WTC11 (cell line): ENCODE measurements around the gene GPS2. TPM values are rescaled to one million over a fixed set of nuclear protein-coding genes. Genes with fewer than 3 reads are reported as not detected.

Source experiments
- ATAC-seq: fragments of 200-7000 bp; cut with Tn5 transposase; 2 replicates; pipeline ENCODE4 v1.10.0; 2021; ENCODE audit warnings: mild to moderate bottlenecking, moderate library complexity
- CTCF ChIA-PET: fragments of 300-600 bp; sonication (Branson Sonifier 250); formaldehyde crosslinking; loops from one replicate; lab custom pipeline; 2021; ENCODE audit warnings: antibody characterized with exemption; lab: Charles Lee
- POLR2A ChIA-PET: fragments of 350-600 bp; sonication (Branson Sonifier 250); formaldehyde crosslinking; loops from one replicate; lab custom pipeline; 2021; ENCODE audit warnings: antibody characterized with exemption; lab: Charles Lee
- DNase-seq: peaks from one replicate; pipeline ENCODE4 v3.0.0; 2021; ENCODE audit warnings: low spot score
- H3K27ac Mint-ChIP-seq: 2 replicates; pipeline ENCODE4 v1.8.0; 2021; ENCODE audit warnings: mixed read lengths
- H3K27me3 Mint-ChIP-seq: 2 replicates; pipeline ENCODE4 v1.8.0; 2021; ENCODE audit warnings: low read depth, mild to moderate bottlenecking, moderate library complexity, mixed read lengths
- H3K36me3 Mint-ChIP-seq: 2 replicates; pipeline ENCODE4 v1.8.0; 2021; ENCODE audit warnings: mixed read lengths
- H3K4me1 Mint-ChIP-seq: 2 replicates; pipeline ENCODE4 v1.8.0; 2022; ENCODE audit warnings: mixed read lengths
- H3K4me3 Mint-ChIP-seq: 2 replicates; pipeline ENCODE4 v1.8.0; 2021; ENCODE audit warnings: mild to moderate bottlenecking, moderate library complexity, mixed read lengths
- H3K9me3 Mint-ChIP-seq: 2 replicates; pipeline ENCODE4 v1.8.0; 2021; ENCODE audit warnings: mixed read lengths
- ARID4B ChIP-seq: sonication (generic); formaldehyde crosslinking; IDR thresholded peaks from 2 replicates; pipeline ENCODE4 v1.8.0; 2023; ENCODE audit warnings: missing genetic modification reagents, mild to moderate bottlenecking, borderline replicate concordance
- CREM ChIP-seq: sonication (generic); formaldehyde crosslinking; IDR thresholded peaks from 2 replicates; pipeline ENCODE4 v1.8.1; 2022; ENCODE audit warnings: mild to moderate bottlenecking, missing genetic modification reagents, moderate library complexity
- E2F5 ChIP-seq: sonication (generic); formaldehyde crosslinking; IDR thresholded peaks from 2 replicates; pipeline ENCODE4 v1.8.1; 2022; ENCODE audit warnings: mild to moderate bottlenecking, moderate library complexity, missing genetic modification reagents
- JUN ChIP-seq: sonication (generic); formaldehyde crosslinking; IDR thresholded peaks from 2 replicates; pipeline ENCODE4 v1.8.0; 2023; ENCODE audit warnings: mild to moderate bottlenecking, missing genetic modification reagents
- MYBL2 ChIP-seq: sonication (generic); formaldehyde crosslinking; IDR thresholded peaks from 2 replicates; pipeline ENCODE4 v1.8.1; 2023; ENCODE audit warnings: mild to moderate bottlenecking, moderate library complexity, missing genetic modification reagents
- PRDM15 ChIP-seq: sonication (generic); formaldehyde crosslinking; IDR thresholded peaks from 2 replicates; pipeline ENCODE4 v1.8.0; 2022; ENCODE audit warnings: missing genetic modification reagents
- PRRX2 ChIP-seq: fragments of 250-450 bp; sonication (Bioruptor Pico); IDR thresholded peaks from 2 replicates; pipeline ENCODE4 v1.8.0; 2021; ENCODE audit warnings: mild to moderate bottlenecking
- RELA ChIP-seq: sonication (generic); formaldehyde crosslinking; IDR thresholded peaks from 2 replicates; pipeline ENCODE4 v1.8.1; 2022; ENCODE audit warnings: missing genetic modification reagents, mild to moderate bottlenecking, borderline replicate concordance
- SP1 ChIP-seq: sonication (generic); formaldehyde crosslinking; conservative IDR thresholded peaks from 2 replicates; pipeline ENCODE4 v1.8.1; 2022; ENCODE audit warnings: missing genetic modification reagents
- STAT6 ChIP-seq: sonication (generic); formaldehyde crosslinking; conservative IDR thresholded peaks from 2 replicates; pipeline ENCODE4 v1.8.1; 2023; ENCODE audit warnings: mild to moderate bottlenecking, low read depth, missing genetic modification reagents, moderate library complexity
- TEAD1 ChIP-seq: sonication (generic); formaldehyde crosslinking; IDR thresholded peaks from 2 replicates; pipeline ENCODE4 v1.8.0; 2022; ENCODE audit warnings: mild to moderate bottlenecking, missing genetic modification reagents
- TEAD4 ChIP-seq: sonication (generic); formaldehyde crosslinking; IDR thresholded peaks from 2 replicates; pipeline ENCODE4 v1.8.0; 2022; ENCODE audit warnings: mild to moderate bottlenecking, missing genetic modification reagents
- ZNF138 ChIP-seq: sonication (generic); formaldehyde crosslinking; conservative IDR thresholded peaks from 2 replicates; pipeline ENCODE4 v1.8.1; 2022; ENCODE audit warnings: mild to moderate bottlenecking, moderate library complexity, missing genetic modification reagents
- ZNF232 ChIP-seq: sonication (generic); formaldehyde crosslinking; IDR thresholded peaks from 2 replicates; pipeline ENCODE4 v1.8.0; 2022; ENCODE audit warnings: mild to moderate bottlenecking, missing genetic modification reagents
- total RNA-seq: library from RNA; stranded (reverse); gene quantifications from 3 replicates; pipeline ENCODE4 v1.2.3, GENCODE V29; 2021
- TF ChIP-seq, protein P1 (sequence below): sonication (generic); formaldehyde crosslinking; IDR thresholded peaks from 2 replicates; pipeline ENCODE4 v1.8.1; 2022; ENCODE audit warnings: mild to moderate bottlenecking, missing genetic modification reagents, moderate library complexity, borderline replicate concordance
- TF ChIP-seq, protein P2 (sequence below): sonication (generic); formaldehyde crosslinking; conservative IDR thresholded peaks from 2 replicates; pipeline ENCODE4 v1.8.1; 2022; ENCODE audit warnings: mild to moderate bottlenecking, missing genetic modification reagents
- TF ChIP-seq, protein P3 (sequence below): fragments of 250-450 bp; sonication (Bioruptor Pico); conservative IDR thresholded peaks from 2 replicates; pipeline ENCODE4 v1.9.0; 2021; ENCODE audit warnings: mild to moderate bottlenecking
- TF ChIP-seq, protein P4 (sequence below): fragments of 250-450 bp; sonication (Bioruptor Pico); IDR thresholded peaks from 2 replicates; pipeline ENCODE4 v1.9.0; 2021; ENCODE audit warnings: moderate library complexity, mild to moderate bottlenecking, inconsistent platforms, borderline replicate concordance

The GPS2 gene
- total RNA-seq, 1 experiment from 2014 or later = 55.9 TPM

DNA sequence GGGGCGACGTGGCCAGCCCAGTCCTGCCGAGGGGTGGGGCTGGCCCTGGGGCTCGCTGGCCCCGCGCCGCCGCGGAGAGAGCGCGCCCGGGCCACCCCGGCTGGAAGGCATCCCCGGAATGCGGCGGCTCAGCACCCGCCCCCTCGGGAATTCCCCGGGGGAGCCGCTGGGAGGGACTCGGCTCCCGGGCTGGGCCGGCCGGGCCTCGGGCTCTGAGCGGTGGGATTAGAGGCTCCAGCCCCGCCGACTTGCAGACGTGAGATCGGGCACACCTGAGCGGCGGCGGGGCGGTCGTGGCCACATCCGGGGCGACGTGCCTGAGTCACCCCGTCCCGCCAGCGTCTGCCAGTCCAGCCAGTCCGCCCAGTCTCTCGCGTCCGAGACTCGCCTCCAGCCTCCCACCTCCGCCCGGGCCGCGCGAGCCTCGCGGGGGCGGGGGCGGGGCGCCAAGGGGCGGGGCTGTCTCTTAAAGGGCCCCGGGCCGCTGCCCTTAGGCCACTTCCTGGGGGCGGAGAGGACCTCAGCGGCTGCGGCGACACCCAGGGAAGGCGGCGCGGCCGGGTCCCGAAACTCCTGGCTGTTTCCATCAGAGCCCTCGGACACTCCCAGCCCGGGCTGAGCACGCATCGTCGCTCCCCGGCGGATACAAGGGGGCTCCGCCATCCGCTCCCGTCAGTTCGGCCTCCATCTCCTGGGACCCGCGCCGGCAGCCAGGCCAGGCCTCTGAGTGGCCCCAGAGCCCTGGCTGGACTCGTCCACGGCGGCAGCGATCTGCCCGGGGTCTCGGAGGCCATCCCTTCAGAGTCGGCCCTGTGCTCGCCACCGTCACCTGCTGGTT is 36.7 kb upstream of the GPS2 start, which contains the start of gene KCTD11:
Gene KCTD11 (plus strand): TSS at position 498 of the 838 bp plus-strand sequence.
- H3K36me3 Mint-ChIP-seq = no peaks in the 10 kb centered on the region
- ChIA-PET POLR2A (interaction anchor here (1.0 to 4.5 kb wide), 4 partner anchors 15 to 85 kb away, joined by 3 to 22 read pairs (median 5); partner anchors contain the start of genes ACAP1 and TMEM256), CTCF (interaction anchor here (0.6 to 6.6 kb wide), 16 partner anchors 15 to 299 kb away, joined by 3 to 69 read pairs (median 6); partner anchors contain the start of genes ACAP1, NEURL4, TMEM102 and TMEM256)
- ATAC-seq (peak; percentile 38), DNase-seq (peak; percentile 89)
- H3K27me3 Mint-ChIP-seq = peaks cover 7% of the 10 kb centered on the region
- no peaks in the 10 kb centered on the region for H3K9me3 Mint-ChIP-seq
- H3K27ac Mint-ChIP-seq = peak within 1 kb of the TSS; percentile 60; the same call in 1 of the 2 replicates
- H3K4me3 Mint-ChIP-seq = peak within 1 kb of the TSS; percentile 81
- peaks cover 33% of the 10 kb centered on the region for H3K4me1 Mint-ChIP-seq
- TF ChIP-seq MYBL2 (CRISPR knock-in tag) (peak; percentile 68), PRRX2 (CRISPR knock-in tag) (no peak), E2F5 (CRISPR knock-in tag) (no peak; the same call in 1 of the 2 replicates), SP1 (CRISPR knock-in tag) (peak; percentile 68), RELA (no peak), ZNF232 (no peak), CREM (CRISPR knock-in tag) (peak; percentile 2; the same call in 1 of the 2 replicates), TEAD4 (CRISPR knock-in tag) (peak; percentile 71; the same call in 1 of the 2 replicates), STAT6 (no peak), ZNF138 (CRISPR knock-in tag) (no peak), PRDM15 (0 out of 2 replicates have a peak, but pooled peaks have one; percentile 19), JUN (CRISPR knock-in tag) (no peak), TEAD1 (CRISPR knock-in tag) (0 out of 2 replicates have a peak, but pooled peaks have one; percentile 24), ARID4B (CRISPR knock-in tag) (peak; percentile 43; the same call in 1 of the 2 replicates)
- TF ChIP-seq, protein P1, sequence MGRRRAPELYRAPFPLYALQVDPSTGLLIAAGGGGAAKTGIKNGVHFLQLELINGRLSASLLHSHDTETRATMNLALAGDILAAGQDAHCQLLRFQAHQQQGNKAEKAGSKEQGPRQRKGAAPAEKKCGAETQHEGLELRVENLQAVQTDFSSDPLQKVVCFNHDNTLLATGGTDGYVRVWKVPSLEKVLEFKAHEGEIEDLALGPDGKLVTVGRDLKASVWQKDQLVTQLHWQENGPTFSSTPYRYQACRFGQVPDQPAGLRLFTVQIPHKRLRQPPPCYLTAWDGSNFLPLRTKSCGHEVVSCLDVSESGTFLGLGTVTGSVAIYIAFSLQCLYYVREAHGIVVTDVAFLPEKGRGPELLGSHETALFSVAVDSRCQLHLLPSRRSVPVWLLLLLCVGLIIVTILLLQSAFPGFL = no peak
- TF ChIP-seq, protein P2, sequence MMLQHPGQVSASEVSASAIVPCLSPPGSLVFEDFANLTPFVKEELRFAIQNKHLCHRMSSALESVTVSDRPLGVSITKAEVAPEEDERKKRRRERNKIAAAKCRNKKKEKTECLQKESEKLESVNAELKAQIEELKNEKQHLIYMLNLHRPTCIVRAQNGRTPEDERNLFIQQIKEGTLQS = no peak
- TF ChIP-seq, protein P3, sequence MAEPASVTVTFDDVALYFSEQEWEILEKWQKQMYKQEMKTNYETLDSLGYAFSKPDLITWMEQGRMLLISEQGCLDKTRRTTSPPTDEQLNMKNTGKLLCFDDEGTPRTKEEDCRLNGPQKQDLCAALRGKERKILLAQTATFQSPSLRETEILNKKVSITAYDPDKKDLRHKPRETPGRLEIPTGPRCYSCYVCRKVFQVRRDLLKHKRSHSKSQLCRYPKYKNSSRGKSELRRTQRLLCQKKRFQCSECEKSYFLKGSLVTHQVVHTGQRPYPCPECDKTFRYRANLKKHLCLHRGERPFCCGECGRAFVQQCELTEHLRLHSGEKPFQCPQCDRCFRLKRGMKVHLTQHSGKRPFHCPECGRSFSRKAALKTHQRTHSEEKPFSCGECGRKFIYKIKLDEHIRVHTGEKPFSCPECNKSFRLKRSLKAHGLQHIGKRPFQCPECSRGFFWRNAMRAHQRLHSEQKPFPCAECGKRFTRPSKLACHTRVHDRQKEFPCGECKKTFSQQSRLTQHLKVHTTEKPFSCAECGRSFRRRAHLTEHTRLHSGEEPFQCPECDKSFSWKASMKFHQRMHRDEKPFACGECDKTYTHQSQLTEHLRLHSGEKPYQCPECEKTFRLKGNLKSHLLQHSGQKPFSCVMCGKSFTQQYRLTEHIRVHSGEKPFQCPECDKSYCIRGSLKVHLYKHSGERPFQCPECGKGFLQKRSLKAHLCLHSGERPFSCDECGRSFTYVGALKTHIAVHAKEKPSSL (CRISPR knock-in tag) = no peak
- TF ChIP-seq, protein P4, sequence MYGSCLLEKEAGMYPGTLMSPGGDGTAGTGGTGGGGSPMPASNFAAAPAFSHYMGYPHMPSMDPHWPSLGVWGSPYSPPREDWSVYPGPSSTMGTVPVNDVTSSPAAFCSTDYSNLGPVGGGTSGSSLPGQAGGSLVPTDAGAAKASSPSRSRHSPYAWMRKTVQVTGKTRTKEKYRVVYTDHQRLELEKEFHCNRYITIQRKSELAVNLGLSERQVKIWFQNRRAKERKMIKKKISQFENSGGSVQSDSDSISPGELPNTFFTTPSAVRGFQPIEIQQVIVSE (CRISPR knock-in tag) = no peak
